ENCODE results near the gene CCDC85A.

- TF ChIP-seq POLR2A (IDR thresholded peaks at IDR 0.05) (no peak), CTCF (IDR thresholded peaks at IDR 0.05) (no peak)
Measured at GRCh38 chr2:56335101-56335500, 151.3 kb downstream of the CCDC85A start.

All from lower leg skin (tissue), 3 donors.